ENCODE measurements around the gene MLLT3. TPM values are rescaled to one million over a fixed set of nuclear protein-coding genes. Genes with fewer than 3 reads are reported as not detected.

Gene MLLT3
- total and polyA plus RNA-seq, 2 donors (not counting 3 experiments of a cell fraction or from before 2014, with no cell fraction given): 6.1 to 10.0 TPM

GRCh38 chr9:20621471-20622329 is 599 bp downstream of the MLLT3 start:
- Histone ChIP-seq H3K79me2 (ENCODE audit: control insufficient read depth, insufficient read depth, low read length) (no peaks in the 10 kb centered on the region), H2AFZ (ENCODE audit: low read depth, low read length) (peak overlapping the region; percentile 62), H3K27me3 (ENCODE audit: control insufficient read depth in 2 of 2, insufficient read depth in 2 of 2, low read length in 2 of 2) (no peaks in the 10 kb centered on the region), H3K9me1 (replicated peaks; ENCODE audit: control insufficient read depth, extremely low read depth, insufficient read depth, low read length) (no peaks in the 10 kb centered on the region), H4K20me1 (replicated peaks; ENCODE audit: control insufficient read depth, extremely low read depth, insufficient read depth, low read length) (no peaks in the 10 kb centered on the region), H3K9ac (replicated peaks; ENCODE audit: extremely low read depth, insufficient read depth, low read length) (peak overlapping the region; percentile 34), H3K4me1 (ENCODE audit: control insufficient read depth, extremely low read depth, insufficient read depth, low read length) (peaks cover 30% of the 10 kb centered on the region), H3K9me3 (replicated peaks; ENCODE audit: control insufficient read depth, insufficient read depth, low read length) (no peaks in the 10 kb centered on the region), H3K27ac (ENCODE audit: insufficient read depth, low read depth, low read length) (peak overlapping the region; percentile 33), H3K4me3 (replicated peaks in 1 of 3; ENCODE audit: insufficient read depth in 1 of 3, low read depth in 1 of 3, low read length in 3 of 3) (peak overlapping the region; percentile 17 to 81 (median 66)), H3K36me3 (ENCODE audit: control insufficient read depth in 2 of 2, extremely low read depth in 1 of 2, insufficient read depth in 2 of 2, low read length in 2 of 2) (no peaks in the 10 kb centered on the region), H3K4me2 (ENCODE audit: insufficient read depth, low read length) (peak overlapping the region; percentile 95)
- FAIRE-seq: no peak
- intact Hi-C loops (cut with micrococcal nuclease): loop anchor here (1.0 kb wide), 3 partner anchors 63 to 695 kb away; partner anchors contain the start of gene FOCAD
- DNase-seq (ENCODE audit: low read depth, low spot score): peak; percentile 70
- BruUV-seq (replicated peaks): no TSS peak
- TF ChIP-seq JUN (IDR thresholded peaks at IDR 0.05; ENCODE audit: borderline replicate concordance, insufficient read depth, insufficient read length, low read depth): no peak
- ChIA-PET POLR2A (interaction anchor here (0.7 to 2.0 kb wide), 8 partner anchors 41 to 1993 kb away, joined by 3 to 7 read pairs (median 3); partner anchors contain the start of gene FOCAD), CTCF (interaction anchor here (0.7 to 6.1 kb wide), 19 partner anchors 10 to 694 kb away, joined by 3 to 153 read pairs (median 4); partner anchors contain the start of gene FOCAD)
- dilution Hi-C loops (cut with MboI; ENCODE audit: extremely low pct_ligation_motif_present, low sequenced_read_pairs): no loop called here

- Histone ChIP-seq H2AFZ (ENCODE audit: low read depth, low read length) (peak overlapping the region; percentile 62), H3K36me3 (ENCODE audit: control insufficient read depth in 2 of 2, extremely low read depth in 1 of 2, insufficient read depth in 2 of 2, low read length in 2 of 2) (no peaks in the 10 kb centered on the region), H3K9me3 (replicated peaks; ENCODE audit: control insufficient read depth, insufficient read depth, low read length) (no peaks in the 10 kb centered on the region), H3K4me2 (ENCODE audit: insufficient read depth, low read length) (peak overlapping the region; percentile 92), H3K27ac (ENCODE audit: insufficient read depth, low read depth, low read length) (no peak overlapping the region), H3K4me3 (replicated peaks in 1 of 3; ENCODE audit: insufficient read depth in 1 of 3, low read depth in 1 of 3, low read length in 3 of 3) (peak overlapping the region; percentile 17 to 81 (median 66)), H3K27me3 (ENCODE audit: control insufficient read depth in 2 of 2, insufficient read depth in 2 of 2, low read length in 2 of 2) (no peaks in the 10 kb centered on the region), H3K79me2 (ENCODE audit: control insufficient read depth, insufficient read depth, low read length) (no peaks in the 10 kb centered on the region), H3K9ac (replicated peaks; ENCODE audit: extremely low read depth, insufficient read depth, low read length) (peak overlapping the region; percentile 27), H4K20me1 (replicated peaks; ENCODE audit: control insufficient read depth, extremely low read depth, insufficient read depth, low read length) (no peaks in the 10 kb centered on the region), H3K4me1 (ENCODE audit: control insufficient read depth, extremely low read depth, insufficient read depth, low read length) (peaks cover 30% of the 10 kb centered on the region), H3K9me1 (replicated peaks; ENCODE audit: control insufficient read depth, extremely low read depth, insufficient read depth, low read length) (no peaks in the 10 kb centered on the region)
- BruUV-seq (replicated peaks): no TSS peak
- intact Hi-C loops (cut with micrococcal nuclease): loop anchor here (1.0 kb wide), 1 partner anchor 695 kb away; no protein-coding TSS in a partner anchor
- DNase-seq (ENCODE audit: low read depth, low spot score) (peak; percentile 54), FAIRE-seq (no peak)
- dilution Hi-C loops (cut with MboI; ENCODE audit: extremely low pct_ligation_motif_present, low sequenced_read_pairs): no loop called here
- ChIA-PET POLR2A (interaction anchor here (1.3 kb wide), 1 partner anchor 263 kb away, joined by 5 read pairs; no protein-coding TSS in a partner anchor), CTCF (interaction anchor here (0.8 to 6.1 kb wide), 6 partner anchors 16 to 693 kb away, joined by 3 to 153 read pairs (median 18); partner anchors contain the start of gene FOCAD)
- no peak for TF ChIP-seq POLR2A (IDR thresholded peaks at IDR 0.05; ENCODE audit: low read depth, low read length)
- no peak for TF ChIP-seq GATA2 (IDR thresholded peaks at IDR 0.05; ENCODE audit: insufficient read depth, insufficient read length, low read depth, low read length)
- no peak for TF ChIP-seq MAX (IDR thresholded peaks at IDR 0.05; ENCODE audit: insufficient read depth, insufficient read length)
- no peak for TF ChIP-seq MYC (IDR thresholded peaks at IDR 0.05; ENCODE audit: low read depth, low read length)
- TF ChIP-seq EZH2 (IDR thresholded peaks at IDR 0.05; ENCODE audit: borderline replicate concordance, low read depth, low read length, severe bottlenecking): no peak
- TF ChIP-seq JUN (IDR thresholded peaks at IDR 0.05; ENCODE audit: borderline replicate concordance, insufficient read depth, insufficient read length, low read depth): no peak
- no peak for TF ChIP-seq FOS (IDR thresholded peaks at IDR 0.05; ENCODE audit: borderline replicate concordance, insufficient read depth, low read length)
- TF ChIP-seq CTCF (IDR thresholded peaks at IDR 0.05; ENCODE audit: extremely low read depth in 1 of 2, insufficient read depth in 1 of 2, low read depth in 1 of 2, low read length in 2 of 2): no peak
- TF ChIP-seq POLR2AphosphoS5 (IDR thresholded peaks at IDR 0.05; ENCODE audit: insufficient read depth, low read depth, low read length): no peak
These were observed 1.4 kb downstream of the MLLT3 start for GRCh38 chr9:20620650-20621470.

Measured in endothelial cell of umbilical vein (primary cell).